Thoracic aorta (tissue), 2 donors: ENCODE data around the gene B4GAT1. TPM values are rescaled to one million over a fixed set of nuclear protein-coding genes. Genes with fewer than 3 reads are reported as not detected.

Experiments used
- ATAC-seq: fragments of 150-250 bp; one replicate; pipeline ENCODE4 v1.8.0; 2017; ENCODE audit warnings: low read depth; ENCODE audit not compliant: insufficient number of reproducible peaks, low FRiP score
- DNase-seq: peaks from one replicate; pipeline ENCODE4 v3.0.0-alpha.2; 2020; ENCODE audit warnings: low spot score
- H3K27ac ChIP-seq, 2 donors: fragments of 200-600 bp; sonication (generic); 1 replicate in 1 of 2; 2 replicates in 1 of 2; pipeline ENCODE4 v1.5.1; 2016; ENCODE audit warnings: mild to moderate bottlenecking in 2 of 2, moderate library complexity in 2 of 2
- H3K27me3 ChIP-seq: fragments of 200-600 bp; sonication (generic); replicated peaks from 2 replicates; pipeline ENCODE4 v1.6.0; 2016; ENCODE audit warnings: mild to moderate bottlenecking; ENCODE audit not compliant: insufficient read depth
- H3K36me3 ChIP-seq: fragments of 200-600 bp; sonication (generic); one replicate; pipeline ENCODE4 v1.5.1; 2016
- H3K4me1 ChIP-seq, 2 donors: fragments of 200-600 bp; sonication (generic); 1 replicate in 1 of 2; 2 replicates in 1 of 2; pipeline versions ENCODE4 v1.5.1 to v1.6.0; 2016; ENCODE audit warnings: low read depth in 2 of 2, mild to moderate bottlenecking in 1 of 2; ENCODE audit not compliant: control insufficient read depth in 1 of 2
- H3K4me3 ChIP-seq: fragments of 200-600 bp; sonication (generic); 2 replicates; pipeline ENCODE4 v1.5.1; 2016; ENCODE audit warnings: mild to moderate bottlenecking
- H3K9me3 ChIP-seq: fragments of 200-600 bp; sonication (generic); 2 replicates; pipeline ENCODE4 v1.5.1; 2016
- total RNA-seq, 2 donors: library from RNA; depleted of rRNA; stranded (reverse); fragments of >200 nt; gene quantifications; one replicate each; pipeline versions ENCODE4 v1.1.0 to v1.2.3, GENCODE V29; 2016
- TF ChIP-seq, protein P1 (sequence below): fragments of 200-600 bp; sonication (generic); IDR thresholded peaks from one replicate; pipeline ENCODE4 v1.5.1; 2019; ENCODE audit warnings: antibody characterized with exemption

B4GAT1 gene
- 10 to 100 TPM; 15.7 to 34.1 TPM for total RNA-seq

DNA sequence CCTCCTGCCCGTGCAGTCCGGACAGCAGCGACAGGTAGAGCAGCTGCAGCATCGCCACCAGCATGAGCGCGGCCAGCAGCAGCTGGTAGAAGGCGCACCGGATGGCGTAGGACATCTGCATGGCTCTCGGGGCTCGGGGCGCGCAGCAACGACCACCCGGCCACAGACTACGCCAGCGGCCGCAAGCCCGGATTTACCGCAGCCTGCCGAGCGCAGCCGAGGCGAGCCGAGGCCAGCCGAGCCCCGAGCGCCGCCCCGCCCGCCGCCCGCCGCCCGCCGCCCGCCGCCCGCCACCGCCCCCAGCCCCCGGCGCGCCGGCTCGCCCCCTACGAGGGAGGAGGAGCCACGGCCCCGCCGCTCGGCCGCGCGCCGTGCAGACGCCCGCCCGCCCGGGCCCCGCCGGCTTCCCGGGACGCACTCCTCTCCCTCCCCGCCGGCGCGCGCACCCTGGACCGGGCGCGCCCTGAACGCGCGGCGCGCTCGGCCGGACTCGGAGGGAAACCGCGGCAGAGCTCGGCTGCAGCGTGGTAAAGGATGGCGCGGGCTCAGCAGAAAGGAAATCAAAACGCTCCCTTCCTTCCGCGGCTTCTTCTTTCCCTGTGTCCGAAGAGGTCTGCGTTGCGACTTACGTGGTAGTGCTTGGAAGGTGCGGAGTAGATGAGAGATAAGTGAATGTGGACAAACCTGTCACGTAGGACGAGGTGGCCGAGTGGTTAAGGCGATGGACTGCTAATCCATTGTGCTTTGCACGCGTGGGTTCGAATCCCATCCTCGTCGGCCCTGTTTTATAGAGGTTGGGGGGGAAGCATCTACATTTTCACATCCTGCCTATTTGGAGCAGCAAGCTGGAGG, at the start of gene B4GAT1:
TSS of gene B4GAT1 (minus strand) at position 205 of the 852 bp plus-strand sequence. CDS start at position 121, 84 bp downstream.
- H3K9me3 ChIP-seq, result no peaks in the 10 kb centered on the region
- DNase-seq (peak; percentile 64), ATAC-seq (peak; percentile 72)
- TF ChIP-seq, protein P1, sequence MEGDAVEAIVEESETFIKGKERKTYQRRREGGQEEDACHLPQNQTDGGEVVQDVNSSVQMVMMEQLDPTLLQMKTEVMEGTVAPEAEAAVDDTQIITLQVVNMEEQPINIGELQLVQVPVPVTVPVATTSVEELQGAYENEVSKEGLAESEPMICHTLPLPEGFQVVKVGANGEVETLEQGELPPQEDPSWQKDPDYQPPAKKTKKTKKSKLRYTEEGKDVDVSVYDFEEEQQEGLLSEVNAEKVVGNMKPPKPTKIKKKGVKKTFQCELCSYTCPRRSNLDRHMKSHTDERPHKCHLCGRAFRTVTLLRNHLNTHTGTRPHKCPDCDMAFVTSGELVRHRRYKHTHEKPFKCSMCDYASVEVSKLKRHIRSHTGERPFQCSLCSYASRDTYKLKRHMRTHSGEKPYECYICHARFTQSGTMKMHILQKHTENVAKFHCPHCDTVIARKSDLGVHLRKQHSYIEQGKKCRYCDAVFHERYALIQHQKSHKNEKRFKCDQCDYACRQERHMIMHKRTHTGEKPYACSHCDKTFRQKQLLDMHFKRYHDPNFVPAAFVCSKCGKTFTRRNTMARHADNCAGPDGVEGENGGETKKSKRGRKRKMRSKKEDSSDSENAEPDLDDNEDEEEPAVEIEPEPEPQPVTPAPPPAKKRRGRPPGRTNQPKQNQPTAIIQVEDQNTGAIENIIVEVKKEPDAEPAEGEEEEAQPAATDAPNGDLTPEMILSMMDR, result no peak
- peak within 1 kb of the TSS; percentile 84 to 87 for H3K27ac ChIP-seq
- H3K4me3 ChIP-seq, result peak within 1 kb of the TSS; percentile 94
- no peaks in the 10 kb centered on the region for H3K36me3 ChIP-seq
- H3K4me1 ChIP-seq, result peaks cover 25 to 41% of the 10 kb centered on the region in 2 donors
- no peaks in the 10 kb centered on the region for H3K27me3 ChIP-seq

GRCh38 chr11:66393954-66394353, 46.5 kb upstream of the B4GAT1 start:
- ATAC-seq (no peak), DNase-seq (no peak)
- Histone ChIP-seq H3K27me3 (no peaks in the 10 kb centered on the region), H3K27ac (no peak overlapping the region), H3K9me3 (no peaks in the 10 kb centered on the region), H3K4me1 (no peaks in the 10 kb centered on the region), H3K36me3 (no peaks in the 10 kb centered on the region), H3K4me3 (no peak overlapping the region)
- TF ChIP-seq, protein P1, result no peak

DNA sequence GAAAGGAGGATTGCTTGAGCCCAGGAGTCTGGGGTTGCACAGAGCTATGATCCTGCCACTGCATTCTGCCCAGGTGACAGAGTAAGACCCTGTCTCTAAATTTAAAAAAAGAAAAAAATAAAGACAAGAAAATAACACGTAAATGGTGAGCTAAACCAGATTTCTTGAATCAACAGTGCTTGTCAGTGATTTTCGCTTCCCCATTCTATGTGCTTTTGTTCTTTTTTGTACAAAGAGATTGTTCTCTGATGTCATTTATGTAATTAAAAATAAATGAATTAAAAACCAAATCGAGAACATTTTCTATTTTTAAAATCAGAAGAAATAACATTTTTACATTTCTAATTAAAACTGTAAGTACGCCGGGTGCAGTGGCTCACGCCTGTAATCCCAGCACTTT, 43.9 kb upstream of the B4GAT1 start:
- DNase-seq, result no peak
- H3K36me3 ChIP-seq, result no peaks in the 10 kb centered on the region
- H3K4me3 ChIP-seq, result no peak overlapping the region
- no peaks in the 10 kb centered on the region for H3K9me3 ChIP-seq
- H3K4me1 ChIP-seq, result peaks cover 0 to under 1% of the 10 kb centered on the region in 2 donors
- no peak for ATAC-seq
- TF ChIP-seq, protein P1, result no peak
- H3K27me3 ChIP-seq, result no peaks in the 10 kb centered on the region
- H3K27ac ChIP-seq, result no peak overlapping the region

GRCh38 chr11:66388780-66389386, 41.5 kb upstream of the B4GAT1 start:
- Histone ChIP-seq H3K4me1 (peaks cover 0 to 6% of the 10 kb centered on the region in 2 donors), H3K36me3 (no peaks in the 10 kb centered on the region), H3K9me3 (no peaks in the 10 kb centered on the region), H3K27me3 (no peaks in the 10 kb centered on the region), H3K4me3 (no peak overlapping the region), H3K27ac (no peak overlapping the region)
- DNase-seq (no peak), ATAC-seq (no peak)
- TF ChIP-seq, protein P1, result peak; percentile 41
